ENCODE results near the gene SUCLG1.
"Not testable (repeated sequence)": the region's sequence is repeated elsewhere in the genome, so short reads cannot be mapped to it uniquely, and the experiment has no call there.

The SUCLG1 gene

DNA sequence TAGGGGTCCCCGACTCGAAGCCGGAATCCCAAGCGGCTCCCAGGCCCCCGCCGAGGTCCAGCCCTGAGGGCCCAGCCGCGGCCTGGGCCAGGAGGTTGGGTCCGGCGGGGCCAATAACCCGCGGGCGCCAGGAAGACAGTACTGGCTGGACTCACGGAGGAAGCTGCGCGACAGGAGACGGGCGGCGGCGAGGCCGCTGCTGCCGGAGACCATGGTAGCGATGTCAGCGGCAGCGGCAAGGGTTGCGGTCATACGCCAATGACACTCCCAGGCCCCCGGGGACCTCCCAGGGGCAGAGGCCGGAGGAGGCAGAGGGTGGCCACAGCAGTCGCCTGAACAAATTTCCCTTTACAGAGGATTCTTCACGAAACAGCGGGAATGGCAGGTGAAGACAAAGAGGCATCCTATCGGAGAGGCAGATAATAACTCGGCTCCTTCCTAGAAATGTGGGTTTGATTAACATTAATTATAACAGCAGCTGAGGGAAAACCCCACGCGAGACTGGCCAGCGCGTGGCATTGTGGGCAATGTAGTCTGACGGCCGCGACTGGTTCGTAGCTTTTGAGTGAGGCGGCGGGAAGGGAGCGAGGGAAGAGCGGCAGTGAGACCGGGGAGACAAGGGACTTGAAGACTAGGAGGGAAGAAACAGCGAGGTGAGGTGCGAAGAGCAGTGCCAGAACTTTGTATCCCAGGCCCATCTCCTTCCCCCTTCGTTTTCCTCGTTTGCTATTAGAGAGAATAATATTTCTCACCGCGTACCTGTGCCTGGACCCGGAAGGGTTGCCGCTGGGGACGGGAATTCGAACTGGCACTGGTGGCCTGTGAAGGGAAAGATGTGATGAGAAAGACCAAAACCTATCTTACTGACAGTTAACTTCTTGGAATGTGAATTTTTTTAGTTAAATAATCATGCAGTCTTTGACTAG, at the start of gene SUCLG1:
Gene SUCLG1, minus strand, starts transcription at position 263 of the 926 bp plus-strand sequence. Its CDS starts 11 bp downstream, at position 252.
- H3K4me3 ChIP-seq (ENCODE audit: low read depth, low read length) = peak within 1 kb of the TSS; percentile 83

GRCh38 chr2:84498150-84498799, 39.2 kb upstream of the SUCLG1 start:
- no peak overlapping the region for H3K4me3 ChIP-seq (ENCODE audit: low read depth, low read length)

DNA sequence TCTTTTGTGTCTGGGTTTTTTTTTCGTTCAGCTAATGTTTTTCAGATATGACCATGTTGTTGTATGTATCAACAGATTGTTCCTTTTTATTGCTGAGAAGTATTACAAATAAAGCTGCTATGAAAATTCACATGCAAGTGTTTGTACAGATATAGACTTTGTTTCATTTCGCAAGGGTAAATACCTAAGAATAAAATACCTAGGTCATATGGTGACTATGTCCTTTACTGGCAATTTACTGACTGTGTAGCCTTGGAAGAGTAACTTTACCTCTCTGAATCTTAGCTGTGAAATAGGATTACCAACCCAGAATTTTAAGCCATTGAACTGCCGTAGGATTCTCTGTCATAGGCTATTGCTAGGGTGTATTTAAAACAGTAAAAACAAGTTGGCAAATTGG, 38.2 kb upstream of the SUCLG1 start:
- H3K4me3 ChIP-seq (ENCODE audit: low read depth, low read length) = no peak overlapping the region

DNA sequence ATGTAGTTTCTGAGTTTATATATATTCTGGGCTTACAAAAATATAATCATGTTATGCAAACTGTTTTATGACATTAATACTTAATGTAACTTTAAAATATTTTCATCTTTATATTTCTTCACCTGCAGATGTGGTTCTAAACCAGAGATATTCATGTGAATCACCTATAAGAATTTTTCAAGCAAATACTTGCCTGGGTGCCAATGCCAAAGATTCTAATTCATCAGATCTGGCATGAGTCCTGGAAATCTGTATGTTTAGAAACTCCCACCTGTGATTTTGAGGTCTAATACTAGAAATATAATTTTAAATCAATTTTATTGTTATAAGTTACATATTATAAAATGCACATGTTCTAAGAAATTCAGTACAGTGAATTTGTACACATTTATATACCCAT, 37.3 kb upstream of the SUCLG1 start:
- no peak overlapping the region for H3K4me3 ChIP-seq (ENCODE audit: low read depth, low read length)

DNA sequence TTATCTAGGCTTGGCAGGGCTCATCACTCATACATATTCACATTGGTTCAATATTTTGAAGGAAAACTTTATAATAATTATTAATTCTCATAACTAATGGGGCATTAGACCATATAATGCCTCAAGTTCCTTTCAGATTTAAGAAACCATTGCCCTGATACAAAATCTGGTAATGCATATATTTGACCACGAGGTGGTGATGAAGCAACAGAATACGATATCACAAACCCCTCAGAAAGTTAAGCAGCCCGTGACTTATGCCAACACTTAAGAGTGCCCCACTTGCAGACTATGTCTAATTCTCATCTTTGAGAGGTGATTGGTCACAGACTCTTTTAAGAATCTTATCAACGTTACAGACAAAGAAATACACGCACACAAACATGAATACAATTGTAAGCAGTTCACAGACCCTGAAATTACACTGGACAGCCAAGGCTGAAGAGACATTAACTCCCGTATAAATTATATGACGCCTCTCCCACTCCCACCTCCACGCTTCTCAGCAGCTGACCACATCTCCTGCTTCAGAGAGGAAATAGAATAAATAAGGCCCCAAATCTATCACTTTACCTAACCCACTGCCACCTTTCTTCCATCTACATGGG, 36.6 kb upstream of the SUCLG1 start:
- no peak overlapping the region for H3K4me3 ChIP-seq (ENCODE audit: low read depth, low read length)

- no peak overlapping the region for H3K4me3 ChIP-seq (ENCODE audit: low read depth, low read length)
Measured at GRCh38 chr2:84494070-84494469, 35.0 kb upstream of the SUCLG1 start.

GRCh38 chr2:84493514-84493913, 34.4 kb upstream of the SUCLG1 start:
- no peak overlapping the region for H3K4me3 ChIP-seq (ENCODE audit: low read depth, low read length)

- no peak overlapping the region for H3K4me3 ChIP-seq (ENCODE audit: low read depth, low read length)
Measured at GRCh38 chr2:84492571-84492970, 33.5 kb upstream of the SUCLG1 start.

- H3K4me3 ChIP-seq (ENCODE audit: low read depth, low read length) = no peak overlapping the region
Measured at GRCh38 chr2:84491741-84492140, 32.7 kb upstream of the SUCLG1 start.

- no peak overlapping the region for H3K4me3 ChIP-seq (ENCODE audit: low read depth, low read length)
Measured at GRCh38 chr2:84491256-84491655, 32.2 kb upstream of the SUCLG1 start.

DNA sequence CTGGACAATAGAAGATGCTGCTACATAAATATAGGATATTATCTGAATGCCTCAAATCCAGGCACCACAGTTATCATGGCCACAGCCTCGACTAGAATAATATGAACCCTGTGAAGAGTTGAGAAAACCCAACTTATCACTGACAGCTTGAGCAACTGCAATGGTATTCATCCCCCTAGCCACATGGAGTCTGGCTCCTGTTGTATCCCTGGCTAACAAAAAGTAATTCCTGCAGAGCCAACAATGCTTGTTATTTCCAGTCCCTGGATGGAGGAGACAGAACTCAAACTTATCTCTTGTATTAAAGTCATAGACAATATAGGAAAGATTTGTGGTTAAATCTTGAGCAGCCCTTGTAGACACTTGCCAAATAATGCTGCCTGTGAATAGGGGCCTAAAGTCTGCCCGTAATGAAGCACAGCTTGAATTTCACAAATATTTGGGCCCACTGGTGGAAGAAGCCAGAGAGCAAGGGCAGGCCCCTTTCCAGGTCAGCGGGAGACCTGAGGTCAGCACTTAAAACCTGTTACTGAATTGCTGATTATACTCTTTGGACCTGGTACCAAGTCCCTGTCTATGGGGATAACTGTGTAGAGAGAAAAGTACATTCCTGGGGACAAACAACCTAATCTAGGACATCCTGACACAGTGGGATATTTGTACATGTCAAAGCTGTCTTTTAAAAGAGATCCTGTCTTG, 28.4 kb upstream of the SUCLG1 start:
- H3K4me3 ChIP-seq (ENCODE audit: low read depth, low read length) = no peak overlapping the region

- H3K4me3 ChIP-seq (ENCODE audit: low read depth, low read length) = no peak overlapping the region
Measured at GRCh38 chr2:84486441-84487115, 27.5 kb upstream of the SUCLG1 start.

- no peak overlapping the region for H3K4me3 ChIP-seq (ENCODE audit: low read depth, low read length)
Measured at GRCh38 chr2:84483320-84483719, 24.2 kb upstream of the SUCLG1 start.

GRCh38 chr2:84482603-84483002, 23.5 kb upstream of the SUCLG1 start:
- H3K4me3 ChIP-seq (ENCODE audit: low read depth, low read length) = no peak overlapping the region

GRCh38 chr2:84481702-84482101, 22.6 kb upstream of the SUCLG1 start:
- no peak overlapping the region for H3K4me3 ChIP-seq (ENCODE audit: low read depth, low read length)

DNA sequence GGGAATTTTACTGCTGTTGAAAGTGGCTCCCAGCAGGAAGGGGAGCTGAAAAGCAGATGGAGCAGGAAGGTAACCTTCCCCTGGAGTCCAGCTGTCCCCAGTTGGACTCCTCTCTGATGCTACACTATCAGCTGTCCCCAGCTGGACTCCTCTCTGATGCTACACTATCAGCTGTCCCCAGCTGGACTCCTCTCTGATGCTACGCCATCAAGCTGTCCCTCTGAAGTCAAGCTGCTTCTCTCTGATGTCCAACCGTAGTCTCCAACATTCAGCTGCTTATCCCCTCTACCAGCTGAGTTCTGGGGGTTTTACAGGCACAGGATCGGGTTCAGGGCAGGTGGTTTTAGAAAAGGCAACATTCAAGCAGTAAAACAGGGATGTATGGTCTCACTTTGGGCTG, 19.8 kb upstream of the SUCLG1 start:
- H3K4me3 ChIP-seq (ENCODE audit: low read depth, low read length) = no peak overlapping the region

DNA sequence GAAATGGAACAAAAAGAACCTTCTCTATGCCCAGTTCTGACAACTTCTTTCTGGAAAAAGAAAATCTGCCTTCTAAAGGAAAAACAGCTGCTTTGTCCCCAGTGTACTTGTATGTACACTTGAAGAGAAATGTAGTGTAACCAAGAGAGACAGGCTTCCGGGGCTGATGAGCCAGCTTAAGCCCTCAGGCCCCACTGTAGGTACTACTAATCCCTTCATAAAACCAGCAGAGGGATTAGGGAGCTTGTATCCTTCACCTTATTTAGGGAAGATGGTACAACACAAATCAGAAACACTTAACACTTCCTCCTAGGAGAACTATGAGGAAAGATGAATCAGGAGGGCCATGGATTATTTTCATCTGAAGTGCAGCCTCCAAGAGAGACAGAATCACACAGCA, 18.8 kb upstream of the SUCLG1 start:
- H3K4me3 ChIP-seq (ENCODE audit: low read depth, low read length) = no peak overlapping the region

GRCh38 chr2:84474176-84474575, 15.1 kb upstream of the SUCLG1 start:
- H3K4me3 ChIP-seq (ENCODE audit: low read depth, low read length) = no peak overlapping the region

GRCh38 chr2:84472856-84473565, 13.9 kb upstream of the SUCLG1 start:
- H3K4me3 ChIP-seq (ENCODE audit: low read depth, low read length) = no peak overlapping the region

GRCh38 chr2:84472423-84472822, 13.3 kb upstream of the SUCLG1 start:
- H3K4me3 ChIP-seq (ENCODE audit: low read depth, low read length) = not testable (repeated sequence)
